ENCODE results near the gene TSHZ2.

The TSHZ2 gene

GRCh38 chr20:52994184-52994970 lies 22.2 kb downstream of the TSHZ2 start:
- DNase-seq (ENCODE audit: insufficient read length, low spot score) (no peak), FAIRE-seq (no peak)
- no peak for TF ChIP-seq CTCF (IDR thresholded peaks at IDR 0.05; ENCODE audit: insufficient read depth, missing control alignments)

- DNase-seq (ENCODE audit: insufficient read length, low spot score): no peak
- no peak for FAIRE-seq
- TF ChIP-seq CTCF (IDR thresholded peaks at IDR 0.05; ENCODE audit: insufficient read depth, missing control alignments): no peak
These were observed 24.0 kb downstream of the TSHZ2 start for GRCh38 chr20:52996130-52996529.

- FAIRE-seq: no peak
- TF ChIP-seq CTCF (IDR thresholded peaks at IDR 0.05; ENCODE audit: insufficient read depth, missing control alignments): no peak
- DNase-seq (ENCODE audit: insufficient read length, low spot score): no peak
These were observed 24.5 kb downstream of the TSHZ2 start for GRCh38 chr20:52996658-52997057.

GRCh38 chr20:52998268-52998667 lies 26.1 kb downstream of the TSHZ2 start:
- DNase-seq (ENCODE audit: insufficient read length, low spot score) (no peak), FAIRE-seq (no peak)
- no peak for TF ChIP-seq CTCF (IDR thresholded peaks at IDR 0.05; ENCODE audit: insufficient read depth, missing control alignments)

- DNase-seq (ENCODE audit: insufficient read length, low spot score) (no peak), FAIRE-seq (no peak)
- no peak for TF ChIP-seq CTCF (IDR thresholded peaks at IDR 0.05; ENCODE audit: insufficient read depth, missing control alignments)
These were observed 26.9 kb downstream of the TSHZ2 start for GRCh38 chr20:52999040-52999439.

GRCh38 chr20:53001498-53002301 lies 29.5 kb downstream of the TSHZ2 start:
- TF ChIP-seq CTCF (IDR thresholded peaks at IDR 0.05; ENCODE audit: insufficient read depth, missing control alignments): no peak
- FAIRE-seq (no peak), DNase-seq (ENCODE audit: insufficient read length, low spot score) (no peak)

GRCh38 chr20:53002786-53003185 lies 30.6 kb downstream of the TSHZ2 start:
- no peak for TF ChIP-seq CTCF (IDR thresholded peaks at IDR 0.05; ENCODE audit: insufficient read depth, missing control alignments)
- no peak for DNase-seq (ENCODE audit: insufficient read length, low spot score)
- FAIRE-seq: no peak
